Stimulated activated CD4-positive, alpha-beta T cell treated with anti-CD3 and anti-CD28 coated beads, TNF-alpha, amount 100 ng/mL, for 48 hours (primary cell): ENCODE results near the gene NFXL1.
"Not testable (repeated sequence)": the region's sequence is repeated elsewhere in the genome, so short reads cannot be mapped to it uniquely, and the experiment has no call there.

ENCODE experiments used
- DNase-seq, 3 donors: peaks; one replicate each; pipeline ENCODE4 v3.0.0-alpha.2; 2020; ENCODE audit warnings: low read depth in 3 of 3

The NFXL1 gene

DNA sequence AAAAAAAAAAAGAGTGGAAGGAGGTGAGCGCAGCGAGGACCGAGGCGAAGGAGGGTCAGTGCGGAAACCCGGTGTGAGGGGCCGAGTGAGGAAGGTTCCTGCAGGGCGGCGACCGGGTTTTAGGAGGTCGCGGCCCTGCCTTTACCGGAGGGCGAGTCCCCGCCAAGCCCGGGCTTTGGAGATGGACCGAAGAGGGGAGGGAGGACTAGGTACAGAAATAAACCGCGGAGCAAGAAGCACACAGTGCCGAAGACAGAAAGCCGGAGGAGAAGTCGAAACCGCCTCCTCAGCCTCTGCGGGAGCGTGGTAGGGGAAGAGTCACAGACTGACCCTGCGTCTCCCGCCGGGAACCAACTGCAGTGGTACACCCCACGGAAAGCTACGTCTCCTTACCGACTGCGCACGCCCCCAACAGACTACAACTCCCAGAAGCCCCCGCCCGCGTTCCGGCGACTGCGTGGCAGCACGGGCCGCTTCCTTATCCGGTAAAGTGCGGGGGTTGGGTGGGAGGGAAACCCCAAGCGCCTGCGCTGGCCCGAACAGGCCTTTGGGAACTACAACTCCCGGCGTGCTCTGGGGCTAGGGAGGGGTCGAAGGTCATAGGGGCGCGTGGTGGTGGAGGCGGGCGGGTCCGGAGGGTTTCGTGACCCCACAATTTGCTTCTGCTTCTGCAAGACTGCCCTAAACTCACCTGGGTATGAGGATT, at the start of gene NFXL1:
Gene NFXL1, minus strand, starts transcription at position 364 of the 706 bp plus-strand sequence. CDS start 380 bp downstream, outside the sequence.
- DNase-seq = peak; percentile 94 to 95 (median 94)

DNA sequence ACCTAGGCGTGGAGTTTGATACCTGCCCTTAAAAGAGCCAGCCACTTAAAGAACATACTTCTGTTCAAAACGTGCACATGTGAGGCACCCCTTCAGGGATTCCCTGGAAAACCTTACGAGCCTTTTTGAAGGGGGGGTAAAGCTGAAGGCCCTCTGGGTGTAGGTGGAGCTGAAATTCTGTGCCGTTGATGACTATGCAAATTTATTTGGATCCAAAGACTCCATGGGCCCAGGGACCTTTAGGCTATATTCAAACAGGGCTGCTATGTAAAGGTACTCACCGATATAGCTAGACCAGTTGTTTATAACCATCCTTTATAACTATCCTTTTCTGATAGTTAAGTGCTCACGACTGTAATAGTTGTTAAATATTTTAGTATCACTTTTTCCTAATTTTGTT, 40.3 kb upstream of the NFXL1 start:
- no peak for DNase-seq

DNA sequence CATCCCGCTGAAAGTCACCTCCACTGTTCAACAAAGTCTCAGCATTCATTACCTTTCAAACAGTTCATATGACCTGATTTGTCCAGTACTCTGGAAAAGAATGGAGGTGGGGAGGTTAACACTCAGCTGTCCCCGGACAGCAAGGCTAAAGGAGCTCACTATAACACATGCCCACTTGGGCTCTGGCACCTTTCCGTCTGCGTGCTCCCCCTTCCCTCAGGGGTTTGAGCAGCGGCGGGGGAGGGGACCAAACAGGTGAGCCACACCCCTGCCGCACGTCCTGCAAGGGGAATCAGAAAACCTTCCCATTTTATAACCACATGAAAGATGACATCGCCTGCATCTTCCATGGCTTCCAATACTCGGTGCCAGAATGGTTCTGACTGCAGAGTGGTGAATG, 39.9 kb upstream of the NFXL1 start:
- DNase-seq = no peak

DNA sequence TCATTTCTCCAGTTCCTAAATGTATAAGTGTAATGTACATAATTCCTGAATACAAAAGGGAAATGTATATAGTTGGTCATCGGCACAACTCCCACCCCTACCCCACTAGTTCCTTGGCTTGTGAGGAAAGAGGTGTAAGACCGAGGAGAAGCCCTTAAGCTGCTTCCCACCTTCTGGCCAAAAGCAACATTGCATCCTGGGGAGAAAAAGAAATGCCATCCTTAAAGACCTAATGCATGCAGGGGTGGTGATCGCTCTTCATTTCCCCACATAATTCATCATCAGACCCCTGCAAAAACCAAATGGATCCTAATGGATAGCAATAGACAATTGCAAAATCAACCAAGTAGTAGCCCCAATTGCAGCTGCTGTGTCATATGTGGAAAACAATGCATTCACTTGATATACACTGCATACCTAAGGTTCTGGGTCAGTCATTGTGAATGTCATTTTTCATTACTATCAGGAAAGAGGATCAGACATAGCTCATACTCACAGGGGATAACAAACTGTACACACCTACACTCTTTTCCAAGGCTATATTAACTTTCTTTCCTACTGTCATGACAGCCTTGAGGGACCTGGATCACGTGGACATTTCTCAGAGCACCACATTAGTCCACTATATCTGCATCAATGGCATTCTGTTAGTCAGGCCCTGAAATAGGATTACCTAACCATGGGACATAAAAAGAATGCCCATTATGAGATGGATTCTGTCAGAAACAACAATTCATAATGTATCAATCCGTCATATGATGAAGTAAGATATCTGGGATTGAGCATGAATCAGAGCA, 31.7 kb upstream of the NFXL1 start:
- no peak for DNase-seq

DNA sequence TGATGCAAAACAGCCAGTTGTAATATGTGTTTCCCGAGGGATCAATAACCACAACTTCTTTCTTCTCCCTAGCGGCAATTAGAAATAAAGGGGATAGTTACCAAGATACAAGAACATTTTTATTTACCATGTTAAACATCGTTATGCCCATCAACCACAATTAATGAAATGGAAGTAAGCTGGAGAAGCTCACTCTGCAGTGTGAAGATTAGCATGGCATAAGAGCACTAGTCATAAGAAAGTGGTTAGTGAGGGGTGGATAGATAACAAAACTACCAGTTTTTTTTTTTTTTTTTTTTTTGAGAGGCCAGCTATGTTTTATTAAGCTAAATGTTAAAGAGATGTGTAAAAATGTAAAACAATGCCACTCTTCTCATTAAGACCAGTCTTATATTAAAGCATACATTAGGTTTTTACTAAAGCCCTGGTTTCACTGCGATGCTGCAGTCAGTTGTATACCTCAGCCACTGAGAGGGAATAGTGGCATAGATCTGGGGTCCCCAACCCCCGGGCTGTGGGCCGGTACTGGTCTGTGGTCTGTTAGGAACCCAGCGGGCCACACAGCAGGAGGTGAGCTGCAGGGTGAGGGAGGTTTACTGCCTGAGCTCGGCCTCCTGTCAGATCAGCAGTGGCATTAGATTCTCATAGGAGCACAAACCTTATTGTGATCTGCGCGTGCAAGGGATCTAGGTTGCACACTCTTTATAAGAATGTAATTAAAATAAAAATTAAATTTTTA, 27.9 kb upstream of the NFXL1 start:
- DNase-seq = no peak

DNA sequence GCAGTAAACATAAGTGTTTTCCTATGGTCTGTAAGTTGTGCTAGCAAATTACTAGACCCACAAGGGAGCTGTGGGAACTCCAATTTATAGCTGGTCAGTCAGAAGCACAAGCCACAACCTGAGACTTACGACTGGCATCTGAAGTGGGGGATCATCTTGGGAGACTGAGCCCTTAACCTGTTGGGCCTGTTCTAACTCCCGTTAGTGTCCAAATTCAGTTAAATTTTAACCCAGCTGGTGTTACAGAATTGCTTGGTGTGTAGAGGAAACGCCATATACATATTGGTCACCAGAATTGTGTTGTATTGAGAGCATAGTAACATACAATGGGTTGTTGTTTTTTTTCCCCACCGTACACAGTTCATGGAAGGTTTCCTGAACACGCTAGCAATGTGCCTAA, 25.1 kb upstream of the NFXL1 start:
- no peak for DNase-seq

DNA sequence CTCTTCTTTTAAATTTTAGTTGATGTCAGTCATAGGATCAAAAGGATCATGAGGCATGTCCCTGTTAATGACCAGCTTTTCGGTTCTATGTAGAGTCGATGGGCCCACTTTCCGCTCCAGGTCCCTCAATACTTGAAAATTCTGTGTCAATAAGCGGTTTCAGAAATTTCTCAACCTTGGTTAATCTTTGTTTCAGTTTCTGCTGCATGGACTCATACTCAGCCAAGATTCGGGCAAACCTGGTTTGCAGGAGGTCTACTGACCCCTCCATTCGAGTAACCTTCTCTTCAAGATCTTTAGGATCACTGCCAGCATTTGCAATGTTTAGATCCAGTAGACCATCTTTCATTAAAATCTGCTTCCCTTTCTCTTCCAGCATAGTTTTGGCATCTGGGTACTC, 22.0 kb upstream of the NFXL1 start:
- DNase-seq = no peak

DNA sequence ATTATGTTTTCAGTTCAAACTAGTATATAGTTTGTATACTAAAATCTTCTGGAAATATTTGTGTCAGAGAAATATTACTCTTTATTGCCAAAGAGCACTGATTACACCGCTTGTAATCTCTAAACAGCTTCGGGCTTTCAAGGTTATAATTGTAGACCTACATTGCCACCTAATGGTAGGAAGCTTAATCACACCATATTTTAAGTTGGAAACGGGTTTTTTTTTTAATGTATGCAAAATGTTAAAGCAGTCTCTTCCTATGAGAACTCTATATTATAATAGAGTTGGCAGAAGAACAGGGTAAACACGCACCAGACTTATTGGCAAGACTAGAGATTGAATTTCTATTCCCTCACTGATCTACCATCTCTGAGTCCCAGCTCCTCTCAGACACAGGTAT, 19.5 kb upstream of the NFXL1 start:
- DNase-seq = no peak

DNA sequence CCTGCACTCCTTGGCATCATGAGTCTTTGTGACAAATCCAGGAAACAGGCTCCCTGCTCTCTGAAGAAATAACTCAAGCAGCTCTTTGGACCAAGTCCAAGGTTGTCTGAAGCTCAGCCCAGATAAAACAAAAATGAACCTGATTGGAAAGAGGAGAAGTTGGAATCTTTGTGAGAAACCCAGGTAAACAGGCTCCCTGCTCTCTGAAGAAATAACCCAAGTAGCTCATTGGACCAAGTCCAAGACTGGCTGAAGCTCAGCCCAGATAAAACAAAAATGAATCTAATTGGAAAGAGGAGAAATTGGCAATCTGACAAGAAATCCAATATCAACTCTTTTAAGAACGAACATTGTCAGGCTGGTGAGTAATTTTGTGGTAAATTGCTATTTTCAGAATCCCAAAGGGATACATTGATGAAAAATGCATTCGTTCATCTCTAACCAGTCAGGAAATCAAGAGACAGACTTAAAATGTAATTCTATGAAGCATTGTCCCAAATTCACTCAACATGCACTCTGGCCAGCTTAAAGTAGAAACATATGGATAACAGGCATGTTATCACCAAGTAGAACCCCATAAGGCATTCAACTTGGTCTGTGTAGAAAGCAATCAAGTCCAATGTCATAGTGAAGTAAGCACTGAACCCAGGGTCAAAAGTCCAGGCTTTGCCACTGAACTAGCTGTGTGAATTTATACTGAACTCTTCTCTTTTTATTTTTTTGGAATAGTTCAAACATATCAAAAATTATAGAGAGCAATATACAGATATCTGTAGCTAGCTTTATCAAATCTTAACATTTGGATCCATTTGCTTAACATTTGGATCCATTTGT, 16.8 kb upstream of the NFXL1 start:
- no peak for DNase-seq

DNA sequence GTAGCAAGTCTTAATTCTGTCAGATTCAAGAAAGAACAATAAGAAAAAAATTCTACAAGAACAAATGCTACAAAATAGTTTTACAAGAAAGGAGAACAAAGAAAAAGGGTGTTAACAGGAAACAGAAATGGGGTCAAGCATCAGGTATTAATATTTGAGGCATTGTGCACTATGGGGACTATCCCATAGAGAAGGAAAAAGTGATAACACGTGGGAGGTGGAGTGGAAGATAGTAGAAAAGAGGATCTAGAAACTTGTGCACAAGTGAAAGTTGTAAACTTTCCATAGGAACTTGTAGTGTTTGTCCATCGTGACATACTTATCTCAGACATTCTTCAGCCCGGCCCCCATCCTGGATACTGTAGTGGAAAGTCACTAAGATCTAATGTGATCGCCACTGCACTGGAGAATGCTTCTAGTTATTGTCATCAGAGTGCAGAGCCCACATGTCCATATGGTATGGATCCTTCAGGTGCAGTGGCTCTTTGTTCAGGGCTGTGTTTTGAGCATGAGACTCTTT, 15.4 kb upstream of the NFXL1 start:
- DNase-seq = no peak

DNA sequence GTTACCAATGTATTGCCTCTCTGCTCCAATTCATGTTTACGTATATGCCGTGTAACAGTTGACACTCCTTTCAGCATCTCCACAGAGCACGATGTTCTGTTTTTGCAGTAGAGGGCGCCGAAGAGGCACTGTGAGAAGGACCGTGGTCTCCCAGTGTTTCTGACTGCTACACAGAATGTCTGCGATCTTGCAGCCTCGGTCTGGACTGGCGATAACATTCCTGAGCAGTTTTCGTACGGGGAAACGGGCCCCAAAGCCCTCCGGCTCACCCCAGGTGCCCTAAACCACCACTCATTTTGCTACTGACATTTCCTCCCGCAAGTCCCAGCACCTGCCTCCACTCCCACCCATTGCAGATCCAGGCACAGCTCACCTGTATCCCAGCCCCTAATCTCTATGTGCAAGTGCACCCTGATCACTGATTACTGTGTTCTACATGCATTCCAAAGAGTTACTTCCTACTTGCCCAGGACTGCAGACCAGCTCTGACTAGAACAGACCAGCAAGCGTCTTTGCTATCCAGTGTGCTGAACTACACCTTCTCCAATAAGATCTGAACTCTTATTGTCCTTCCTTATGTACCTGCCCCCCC, 12.4 kb upstream of the NFXL1 start:
- DNase-seq = peak; percentile 19 to 64 (median 19)

DNA sequence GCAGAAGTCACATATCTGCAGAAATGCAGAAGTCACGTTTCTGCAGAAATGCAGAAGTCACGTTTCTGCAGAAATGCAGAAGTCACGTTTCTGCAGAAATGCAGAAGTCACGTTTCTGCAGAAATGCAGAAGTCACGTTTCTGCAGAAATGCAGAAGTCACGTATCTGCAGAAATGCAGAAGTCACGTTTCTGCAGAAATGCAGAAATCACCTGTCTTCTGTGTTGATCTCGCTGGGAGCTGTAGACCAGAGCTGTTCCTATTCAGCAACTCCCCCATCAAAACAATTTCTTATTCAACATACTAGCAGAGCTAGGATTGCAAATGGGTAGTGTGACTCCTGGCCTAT, 8.9 kb upstream of the NFXL1 start:
- not testable (repeated sequence) for DNase-seq

DNA sequence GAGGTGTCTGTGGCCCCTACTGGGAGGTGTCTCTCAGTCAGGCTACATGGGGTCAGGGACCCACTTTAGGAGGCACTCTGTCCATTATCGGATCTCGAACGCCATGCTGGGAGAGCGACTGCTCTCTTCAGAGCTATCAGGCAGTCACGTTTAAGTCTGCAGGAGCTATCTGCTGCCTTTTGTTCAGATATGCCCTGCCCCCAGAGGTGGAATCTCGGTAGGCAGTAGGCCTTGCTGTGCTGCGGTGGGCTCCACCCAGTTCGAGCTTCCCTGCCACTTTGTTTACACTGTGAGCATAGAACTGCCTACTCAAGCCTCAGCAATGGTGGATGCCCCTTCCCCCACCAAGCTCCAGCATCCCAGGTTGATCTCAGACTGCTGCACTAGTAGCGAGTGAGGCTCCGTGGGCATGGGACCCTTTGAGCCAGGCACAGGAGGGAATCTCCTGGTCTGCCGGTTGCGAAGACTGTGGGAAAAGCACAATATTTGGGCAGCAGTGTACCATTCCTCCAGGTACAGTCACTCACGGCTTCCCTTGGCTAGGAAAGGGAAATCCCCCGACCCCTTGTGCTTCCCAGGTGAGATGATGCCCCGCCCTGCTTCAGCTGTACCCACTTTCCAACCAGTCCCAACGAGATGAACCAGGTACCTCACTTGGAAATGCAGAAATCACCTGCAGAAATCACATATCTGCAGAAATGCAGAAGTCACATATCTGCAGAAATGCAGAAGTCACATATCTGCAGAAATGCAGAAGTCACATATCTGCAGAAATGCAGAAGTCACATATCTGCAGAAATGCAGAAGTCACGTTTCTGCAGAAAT, 8.3 kb upstream of the NFXL1 start:
- DNase-seq = not testable (repeated sequence)

DNA sequence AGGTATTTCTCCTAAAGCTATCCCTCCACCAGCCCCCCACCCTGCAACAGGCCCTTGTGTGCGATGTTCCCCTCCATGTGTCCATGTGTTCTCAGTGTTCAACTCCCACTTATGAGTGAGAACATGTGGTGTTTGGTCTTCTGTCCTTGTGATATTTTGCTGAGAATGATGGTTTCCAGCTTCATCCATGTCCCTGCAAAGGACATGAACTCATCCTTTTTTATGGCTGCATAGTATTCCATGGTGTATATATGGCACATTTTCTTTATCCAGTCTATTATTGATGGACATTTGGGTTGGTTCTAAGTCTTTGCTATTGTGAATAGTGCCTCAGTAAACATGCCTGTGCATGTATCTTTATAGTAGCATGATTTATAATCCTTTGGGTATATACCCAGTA, 2.8 kb upstream of the NFXL1 start:
- DNase-seq = not testable (repeated sequence)

DNA sequence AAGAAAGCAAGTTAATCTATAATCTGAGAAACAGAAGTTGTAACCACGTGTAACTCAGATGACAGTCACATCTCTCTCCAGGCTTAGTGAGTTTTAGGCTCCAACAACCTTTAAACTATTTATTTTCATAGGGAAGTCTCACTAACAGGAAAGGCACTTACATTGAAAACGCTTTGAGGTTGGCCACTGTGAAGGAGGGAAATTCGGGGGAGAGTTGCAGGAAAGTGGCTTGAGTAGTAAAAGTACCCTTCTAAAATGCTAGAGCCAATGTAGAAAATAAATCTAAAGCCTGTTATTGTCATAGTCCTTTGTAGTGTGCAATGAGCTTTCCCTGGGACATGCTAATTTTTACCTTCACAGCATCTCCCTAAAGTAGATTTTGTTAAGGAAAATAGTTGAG, 995 bp upstream of the NFXL1 start:
- DNase-seq = no peak

DNA sequence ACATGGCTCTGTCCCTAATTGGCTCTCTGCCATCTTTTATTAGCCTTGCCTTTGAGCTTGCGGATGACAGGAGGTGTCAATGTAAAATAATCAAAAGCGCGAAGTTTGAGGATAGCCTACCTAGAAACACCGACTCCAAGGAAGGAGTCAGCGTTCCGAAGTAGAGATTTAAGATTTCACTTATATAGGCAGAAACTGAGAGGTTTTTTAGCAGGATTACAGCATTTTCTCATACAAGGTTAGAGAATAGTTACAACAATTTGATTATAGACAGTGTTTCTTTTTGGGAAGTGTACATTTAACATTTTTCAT, 499 bp upstream of the NFXL1 start:
- no peak for DNase-seq

DNA sequence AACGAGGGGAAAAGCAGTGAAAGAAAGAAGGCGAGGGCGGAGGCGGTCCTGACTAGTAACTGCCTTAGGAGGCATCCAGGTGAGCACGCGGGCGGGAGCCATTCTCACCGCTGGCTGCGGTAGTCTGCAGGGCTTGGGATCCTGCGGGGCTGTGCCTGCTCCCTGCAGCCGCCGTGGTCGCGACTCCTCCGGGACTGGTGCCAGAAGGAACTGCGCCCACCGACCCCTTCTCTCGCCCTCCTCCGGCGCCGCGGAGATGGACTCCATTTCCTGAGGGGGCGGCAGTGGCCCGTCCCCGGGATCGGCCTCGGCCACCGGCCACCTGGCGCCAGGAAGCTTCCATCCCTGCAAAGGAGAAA, 543 bp downstream of the NFXL1 start:
- peak in 2 of 3 donors; percentile 9 to 24 for DNase-seq

DNA sequence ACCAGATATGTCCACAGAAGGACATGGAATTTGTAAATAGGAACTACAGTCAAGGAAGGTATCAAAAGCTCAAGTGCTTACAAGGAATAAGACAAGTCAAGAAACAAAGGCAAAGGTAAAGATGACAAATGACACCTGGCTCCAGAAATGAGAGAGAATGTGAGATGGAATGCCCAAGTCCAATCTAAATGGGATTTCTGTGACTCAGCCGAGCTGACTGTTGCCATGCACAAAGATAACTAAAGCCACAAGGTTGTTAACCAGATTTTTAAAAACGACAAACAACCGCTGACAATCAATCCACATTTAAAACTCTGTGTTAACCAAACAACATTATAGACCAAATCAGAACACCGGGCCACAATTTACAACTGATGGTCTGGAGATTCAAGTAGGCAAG, 1.1 kb downstream of the NFXL1 start:
- DNase-seq = no peak

DNA sequence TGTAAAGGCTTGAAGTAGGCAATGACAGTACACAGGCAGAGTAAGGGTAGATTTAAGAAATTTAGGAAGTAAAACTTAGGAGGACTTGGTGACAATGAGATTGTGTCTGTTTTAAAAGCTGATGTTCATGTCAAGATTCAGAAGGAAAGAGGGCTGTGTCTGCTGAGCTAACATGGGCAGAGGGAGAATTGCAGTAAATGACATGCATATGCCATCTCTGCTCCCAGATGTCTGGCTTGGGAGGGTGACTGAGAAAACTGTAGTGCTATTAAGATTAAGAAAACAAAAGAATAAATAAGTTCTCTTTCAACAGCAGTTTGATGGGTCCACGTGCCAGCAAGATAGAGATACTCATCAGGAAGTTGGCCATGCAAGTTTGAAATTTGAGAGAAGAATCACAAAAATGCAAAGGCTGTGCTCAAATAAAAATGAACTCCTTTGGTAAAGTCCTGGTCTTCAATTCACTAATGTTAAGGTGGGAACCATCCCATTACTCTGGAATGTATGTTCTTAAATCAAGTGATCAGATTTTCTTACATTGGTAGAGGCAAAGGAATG, 7.2 kb downstream of the NFXL1 start:
- DNase-seq = no peak

DNA sequence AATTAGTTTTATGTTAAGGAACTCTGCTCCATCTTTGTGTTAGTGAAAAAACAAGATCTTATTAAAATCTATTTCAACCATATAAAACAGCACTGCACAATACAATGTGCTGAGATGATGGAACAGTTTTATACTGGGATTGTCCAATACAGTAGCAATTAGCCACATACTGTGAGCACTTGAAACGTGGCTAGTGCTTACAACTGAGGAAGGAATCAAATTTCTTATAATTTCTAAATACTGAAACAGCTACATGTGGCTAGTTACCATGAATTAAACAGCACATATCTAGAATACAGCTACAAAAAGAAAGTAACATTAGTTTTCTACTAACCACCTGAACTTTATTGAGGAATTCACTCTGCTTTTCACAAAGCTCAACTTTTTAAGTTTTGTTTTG, 14.7 kb downstream of the NFXL1 start:
- DNase-seq = no peak
